Neural cell (in vitro differentiated cells): ENCODE measurements around the gene MTHFD1L. TPM values are rescaled to one million over a fixed set of nuclear protein-coding genes. Genes with fewer than 3 reads are reported as not detected.

Experiments used
- H2AFZ ChIP-seq: fragments of 200-600, 300-800 bp; sonication (generic), shearing (Covaris generic); 2 replicates; pipeline ENCODE4 v1.6.0; 2014; ENCODE audit warnings: low read depth, mild to moderate bottlenecking, antibody characterized with exemption, low read length, moderate library complexity
- H3F3A ChIP-seq: fragments of 200-600 bp; shearing (Covaris generic); 2 replicates; pipeline ENCODE4 v1.6.1; 2016; ENCODE audit warnings: mild to moderate bottlenecking, moderate library complexity, mixed read lengths, antibody characterized with exemption, low read length; ENCODE audit not compliant: insufficient read depth, poor library complexity, severe bottlenecking
- H3K27ac ChIP-seq: fragments of 200-600, 300-800 bp; sonication (generic), shearing (Covaris generic); 2 replicates; pipeline ENCODE4 v1.5.1; 2014; ENCODE audit warnings: mild to moderate bottlenecking, low read length, moderate library complexity
- H3K27me3 ChIP-seq: fragments of 300-800, 200-600 bp; sonication (generic), shearing (Covaris generic); 2 replicates; pipeline ENCODE4 v1.6.0; 2014; ENCODE audit warnings: mild to moderate bottlenecking, low read depth, low read length, moderate library complexity; ENCODE audit not compliant: insufficient read depth
- H3K36me3 ChIP-seq: fragments of 300-800, 200-600 bp; sonication (generic), shearing (Covaris generic); 2 replicates; pipeline ENCODE4 v1.5.1; 2014; ENCODE audit warnings: mild to moderate bottlenecking, antibody characterized with exemption, low read length, moderate library complexity; ENCODE audit not compliant: insufficient read depth
- H3K4me2 ChIP-seq: fragments of 300-800, 200-600 bp; sonication (generic), shearing (Covaris generic); 2 replicates; pipeline ENCODE4 v1.6.0; 2014; ENCODE audit warnings: mild to moderate bottlenecking, low read length
- H3K4me3 ChIP-seq: fragments of 300-800, 200-600 bp; sonication (generic), shearing (Covaris generic); 2 replicates; pipeline ENCODE4 v1.5.1; 2014; ENCODE audit warnings: mild to moderate bottlenecking, low read length, moderate library complexity
- H3K79me2 ChIP-seq: fragments of 200-600 bp; shearing (Covaris generic); replicated peaks from 2 replicates; pipeline ENCODE4 v1.6.0; 2014; ENCODE audit warnings: mild to moderate bottlenecking, low read length, moderate library complexity; ENCODE audit not compliant: insufficient read depth
- H3K9ac ChIP-seq: fragments of 300-800, 200-600 bp; sonication (generic), shearing (Covaris generic); 2 replicates; pipeline ENCODE4 v1.6.1; 2016; ENCODE audit warnings: mild to moderate bottlenecking, low read length, mixed read lengths
- H3K9me2 ChIP-seq: fragments of 200-600 bp; shearing (Covaris generic); 2 replicates; pipeline ENCODE4 v1.6.1; 2016; ENCODE audit warnings: mild to moderate bottlenecking, low read length, mixed read lengths; ENCODE audit not compliant: insufficient read depth
- H3K9me3 ChIP-seq: fragments of 200-600, 300-800 bp; sonication (generic), shearing (Covaris generic); 2 replicates; pipeline ENCODE4 v1.6.1; 2016; ENCODE audit warnings: mild to moderate bottlenecking, mixed run types, low read length, moderate library complexity, mixed read lengths
- H4K20me1 ChIP-seq: fragments of 200-600 bp; shearing (Covaris generic); 2 replicates; pipeline ENCODE4 v1.6.1; 2016; ENCODE audit warnings: mild to moderate bottlenecking, mixed run types; ENCODE audit not compliant: insufficient read depth
- EP300 ChIP-seq: fragments of 450-650 bp; conservative IDR thresholded peaks from 2 replicates; pipeline ENCODE4 v1.6.1; 2014; ENCODE audit warnings: antibody characterized with exemption, mild to moderate bottlenecking, moderate library complexity; ENCODE audit not compliant: poor library complexity, severe bottlenecking
- EZH2 ChIP-seq: fragments of 200-600, 300-800 bp; shearing (Covaris generic), sonication (generic); IDR thresholded peaks from 2 replicates; pipeline ENCODE4 v1.6.1; 2014; ENCODE audit warnings: antibody characterized with exemption, low read length, borderline replicate concordance, mild to moderate bottlenecking; ENCODE audit not compliant: insufficient read depth, poor library complexity, severe bottlenecking
- MXI1 ChIP-seq: fragments of 450-650 bp; conservative IDR thresholded peaks from 2 replicates; pipeline ENCODE4 v1.6.1; 2014; ENCODE audit warnings: antibody characterized with exemption, mild to moderate bottlenecking; ENCODE audit not compliant: poor library complexity, severe bottlenecking
- POLR2AphosphoS5 ChIP-seq: IDR thresholded peaks from 2 replicates; pipeline ENCODE4 v1.6.1; 2012
- RAD21 ChIP-seq: fragments of 450-650 bp; conservative IDR thresholded peaks from 2 replicates; pipeline ENCODE4 v1.6.1; 2014; ENCODE audit warnings: antibody characterized with exemption, mild to moderate bottlenecking, moderate library complexity
- REST ChIP-seq: IDR thresholded peaks from 2 replicates; pipeline ENCODE4 v1.6.1; 2012; ENCODE audit warnings: borderline replicate concordance
- SMC3 ChIP-seq: fragments of 450-650 bp; conservative IDR thresholded peaks from 2 replicates; pipeline ENCODE4 v1.6.1; 2014; ENCODE audit warnings: antibody characterized with exemption, mild to moderate bottlenecking, moderate library complexity; ENCODE audit not compliant: poor library complexity
- TAF1 ChIP-seq: IDR thresholded peaks from 2 replicates; pipeline ENCODE4 v1.6.1; 2012; ENCODE audit warnings: low read depth
- polyA plus RNA-seq: library from polyadenylated mRNA; depleted of rRNA; stranded (reverse); fragments of >200 nt; gene quantifications from 2 replicates; pipeline ENCODE4 v1.2.3, GENCODE V29; 2014
- TF ChIP-seq, protein P1 (sequence below): fragments of 450-650 bp; IDR thresholded peaks from 2 replicates; pipeline ENCODE4 v1.5.1; 2014; ENCODE audit warnings: antibody characterized with exemption, mild to moderate bottlenecking, moderate library complexity; ENCODE audit not compliant: poor library complexity, severe bottlenecking

MTHFD1L gene
- polyA plus RNA-seq, 1 donor from 2014 or later: 6.3 TPM

GRCh38 chr6:150876598-150876997 lies 11.1 kb downstream of the MTHFD1L start:
- TF ChIP-seq, protein P1, sequence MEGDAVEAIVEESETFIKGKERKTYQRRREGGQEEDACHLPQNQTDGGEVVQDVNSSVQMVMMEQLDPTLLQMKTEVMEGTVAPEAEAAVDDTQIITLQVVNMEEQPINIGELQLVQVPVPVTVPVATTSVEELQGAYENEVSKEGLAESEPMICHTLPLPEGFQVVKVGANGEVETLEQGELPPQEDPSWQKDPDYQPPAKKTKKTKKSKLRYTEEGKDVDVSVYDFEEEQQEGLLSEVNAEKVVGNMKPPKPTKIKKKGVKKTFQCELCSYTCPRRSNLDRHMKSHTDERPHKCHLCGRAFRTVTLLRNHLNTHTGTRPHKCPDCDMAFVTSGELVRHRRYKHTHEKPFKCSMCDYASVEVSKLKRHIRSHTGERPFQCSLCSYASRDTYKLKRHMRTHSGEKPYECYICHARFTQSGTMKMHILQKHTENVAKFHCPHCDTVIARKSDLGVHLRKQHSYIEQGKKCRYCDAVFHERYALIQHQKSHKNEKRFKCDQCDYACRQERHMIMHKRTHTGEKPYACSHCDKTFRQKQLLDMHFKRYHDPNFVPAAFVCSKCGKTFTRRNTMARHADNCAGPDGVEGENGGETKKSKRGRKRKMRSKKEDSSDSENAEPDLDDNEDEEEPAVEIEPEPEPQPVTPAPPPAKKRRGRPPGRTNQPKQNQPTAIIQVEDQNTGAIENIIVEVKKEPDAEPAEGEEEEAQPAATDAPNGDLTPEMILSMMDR: no peak
- TF ChIP-seq MXI1 (no peak), SMC3 (no peak), EZH2 (no peak), RAD21 (no peak), TAF1 (no peak), EP300 (no peak), POLR2AphosphoS5 (no peak), REST (no peak)
- Histone ChIP-seq H3K9ac (no peak overlapping the region), H3K36me3 (no peaks in the 10 kb centered on the region), H3K79me2 (no peaks in the 10 kb centered on the region), H3F3A (no peaks in the 10 kb centered on the region), H3K27ac (no peak overlapping the region), H2AFZ (no peak overlapping the region), H3K4me3 (no peak overlapping the region), H3K9me2 (no peaks in the 10 kb centered on the region), H3K27me3 (no peaks in the 10 kb centered on the region), H4K20me1 (no peaks in the 10 kb centered on the region), H3K4me2 (no peak overlapping the region), H3K9me3 (no peaks in the 10 kb centered on the region)

- no peak overlapping the region for H2AFZ ChIP-seq
- H3K79me2 ChIP-seq: no peaks in the 10 kb centered on the region
- TF ChIP-seq MXI1: no peak
- TF ChIP-seq POLR2AphosphoS5: no peak
- TF ChIP-seq, protein P1: no peak
- TF ChIP-seq EP300: no peak
- no peak for TF ChIP-seq TAF1
- TF ChIP-seq REST: no peak
- no peak for TF ChIP-seq SMC3
- TF ChIP-seq RAD21: no peak
- no peak for TF ChIP-seq EZH2
- H3K27me3 ChIP-seq: no peaks in the 10 kb centered on the region
- H3K27ac ChIP-seq: no peak overlapping the region
- no peak overlapping the region for H3K4me3 ChIP-seq
- no peaks in the 10 kb centered on the region for H3K9me2 ChIP-seq
- H3F3A ChIP-seq: no peaks in the 10 kb centered on the region
- no peak overlapping the region for H3K4me2 ChIP-seq
- H3K9ac ChIP-seq: no peak overlapping the region
- H3K36me3 ChIP-seq: no peaks in the 10 kb centered on the region
- H4K20me1 ChIP-seq: no peaks in the 10 kb centered on the region
- no peaks in the 10 kb centered on the region for H3K9me3 ChIP-seq
Measured at GRCh38 chr6:150877928-150878327, 12.4 kb downstream of the MTHFD1L start.
